ENCODE data around the gene CDA. TPM values are rescaled to one million over a fixed set of nuclear protein-coding genes. Genes with fewer than 3 reads are reported as not detected.

The CDA gene
- total and polyA plus RNA-seq, 2 donors from 2014 or later = 6.0 to 29.9 TPM

- FAIRE-seq (no peak), DNase-seq (no peak)
- H3K9ac ChIP-seq (ENCODE audit: low read length in 3 of 3) = no peak overlapping the region
- H3K36me3 ChIP-seq (ENCODE audit: control insufficient read depth in 2 of 3, insufficient read depth in 3 of 3, low read length in 3 of 3) = no peaks in the 10 kb centered on the region
- no peak overlapping the region for H3K4me3 ChIP-seq (ENCODE audit: low read length in 3 of 3)
- intact Hi-C loops (cut with DNase I) = no loop called here
- H3K9me3 ChIP-seq (ENCODE audit: control insufficient read depth in 2 of 3, insufficient read depth in 1 of 3, low read length in 3 of 3) = no peaks in the 10 kb centered on the region
- TF ChIP-seq CTCF (IDR thresholded peaks at IDR 0.05; ENCODE audit: borderline replicate concordance, extremely low read depth, insufficient read depth) = no peak
- no peaks in the 10 kb centered on the region for H3K27me3 ChIP-seq (ENCODE audit: control insufficient read depth, insufficient read depth, low read length)
- H3K4me1 ChIP-seq (ENCODE audit: control insufficient read depth in 2 of 3, insufficient read depth in 2 of 3, low read depth in 1 of 3, low read length in 3 of 3) = no peaks in the 10 kb centered on the region
- H3K27ac ChIP-seq (ENCODE audit: low read depth in 2 of 2, low read length in 2 of 2) = no peak overlapping the region
Measured at GRCh38 chr1:20578062-20578461, 10.8 kb upstream of the CDA start.

GRCh38 chr1:20578721-20579395 is 10.0 kb upstream of the CDA start:
- no peaks in the 10 kb centered on the region for H3K4me1 ChIP-seq (ENCODE audit: control insufficient read depth in 2 of 3, insufficient read depth in 2 of 3, low read depth in 1 of 3, low read length in 3 of 3)
- DNase-seq (no peak), FAIRE-seq (no peak)
- H3K27me3 ChIP-seq (ENCODE audit: control insufficient read depth, insufficient read depth, low read length) = no peaks in the 10 kb centered on the region
- no peaks in the 10 kb centered on the region for H3K36me3 ChIP-seq (ENCODE audit: control insufficient read depth in 2 of 3, insufficient read depth in 3 of 3, low read length in 3 of 3)
- H3K4me3 ChIP-seq (ENCODE audit: low read length in 3 of 3) = no peak overlapping the region
- H3K9ac ChIP-seq (ENCODE audit: low read length in 3 of 3) = no peak overlapping the region
- H3K27ac ChIP-seq (ENCODE audit: low read depth in 2 of 2, low read length in 2 of 2) = no peak overlapping the region
- TF ChIP-seq CTCF (IDR thresholded peaks at IDR 0.05; ENCODE audit: borderline replicate concordance, extremely low read depth, insufficient read depth) = no peak
- intact Hi-C loops (cut with DNase I) = no loop called here
- no peaks in the 10 kb centered on the region for H3K9me3 ChIP-seq (ENCODE audit: control insufficient read depth in 2 of 3, insufficient read depth in 1 of 3, low read length in 3 of 3)

- Histone ChIP-seq H3K27ac (ENCODE audit: low read depth in 2 of 2, low read length in 2 of 2) (no peak overlapping the region), H3K36me3 (ENCODE audit: control insufficient read depth in 2 of 3, insufficient read depth in 3 of 3, low read length in 3 of 3) (no peaks in the 10 kb centered on the region), H3K9ac (ENCODE audit: low read length in 3 of 3) (no peak overlapping the region), H3K4me1 (ENCODE audit: control insufficient read depth in 2 of 3, insufficient read depth in 2 of 3, low read depth in 1 of 3, low read length in 3 of 3) (peaks cover 0 to 8% (median 4%) of the 10 kb centered on the region in 3 donors), H3K4me3 (ENCODE audit: low read length in 3 of 3) (no peak overlapping the region), H3K9me3 (ENCODE audit: control insufficient read depth in 2 of 3, insufficient read depth in 1 of 3, low read length in 3 of 3) (no peaks in the 10 kb centered on the region), H3K27me3 (ENCODE audit: control insufficient read depth, insufficient read depth, low read length) (no peaks in the 10 kb centered on the region)
- intact Hi-C loops (cut with DNase I) = no loop called here
- FAIRE-seq (no peak), DNase-seq (no peak)
- TF ChIP-seq CTCF (IDR thresholded peaks at IDR 0.05; ENCODE audit: borderline replicate concordance, extremely low read depth, insufficient read depth) = no peak
Measured at GRCh38 chr1:20584890-20585289, 4.0 kb upstream of the CDA start.

Measured in kidney (tissue), 14 donors.